H9 (cell line): Measurements from ENCODE around the gene TAPBPL. TPM values are rescaled to one million over a fixed set of nuclear protein-coding genes. Genes with fewer than 3 reads are reported as not detected.

Experiments
- DNase-seq: peaks from one replicate; pipeline ENCODE4 v3.0.0-alpha.2; 2017
- H2AFZ ChIP-seq: one replicate; pipeline ENCODE4 v1.6.1; 2013; ENCODE audit warnings: mild to moderate bottlenecking, low read length, control low read depth, moderate library complexity
- H2AK5ac ChIP-seq: 2 replicates; pipeline ENCODE4 v1.6.1; 2013; ENCODE audit warnings: low read length, control low read depth, mixed read lengths; ENCODE audit not compliant: insufficient read length
- H2BK120ac ChIP-seq: one replicate; pipeline ENCODE4 v1.6.1; 2013; ENCODE audit warnings: low read depth, mild to moderate bottlenecking, low read length, control low read depth, inconsistent platforms; ENCODE audit not compliant: poor library complexity, severe bottlenecking
- H2BK12ac ChIP-seq: 2 replicates; pipeline ENCODE4 v1.6.1; 2013; ENCODE audit warnings: low read length, control low read depth, mixed read lengths, low read depth; ENCODE audit not compliant: insufficient read length
- H2BK15ac ChIP-seq: 2 replicates; pipeline ENCODE4 v1.6.1; 2013; ENCODE audit warnings: low read depth, low read length, control low read depth
- H2BK20ac ChIP-seq: one replicate; pipeline ENCODE4 v1.6.1; 2013; ENCODE audit warnings: low read depth, mild to moderate bottlenecking, low read length, control low read depth, inconsistent platforms; ENCODE audit not compliant: poor library complexity, severe bottlenecking
- H2BK5ac ChIP-seq: 2 replicates; pipeline ENCODE4 v1.6.1; 2013; ENCODE audit warnings: low read length, control low read depth, mixed read lengths; ENCODE audit not compliant: insufficient read length
- H3K14ac ChIP-seq: 2 replicates; pipeline ENCODE4 v1.6.1; 2013; ENCODE audit warnings: low read length, control low read depth; ENCODE audit not compliant: insufficient read depth
- H3K18ac ChIP-seq: 2 replicates; pipeline ENCODE4 v1.6.1; 2013; ENCODE audit warnings: low read depth, mild to moderate bottlenecking, mixed read lengths, low read length, control low read depth; ENCODE audit not compliant: insufficient read length
- H3K23ac ChIP-seq: 2 replicates; pipeline ENCODE4 v1.6.1; 2013; ENCODE audit warnings: low read length, control low read depth, mixed read lengths, low read depth; ENCODE audit not compliant: insufficient read length
- H3K23me2 ChIP-seq: 2 replicates; pipeline ENCODE4 v1.6.1; 2013; ENCODE audit warnings: low read depth, mild to moderate bottlenecking, mixed read lengths, low read length, control low read depth; ENCODE audit not compliant: insufficient read length, poor library complexity, severe bottlenecking
- H3K27ac ChIP-seq: 2 replicates; pipeline ENCODE4 v1.5.1; 2013; ENCODE audit warnings: low read length, control low read depth, mixed read lengths, low read depth; ENCODE audit not compliant: insufficient read length
- H3K27me3 ChIP-seq: 2 replicates; pipeline ENCODE4 v1.6.1; 2013; ENCODE audit warnings: low read length, control low read depth, inconsistent platforms; ENCODE audit not compliant: insufficient read depth
- H3K4ac ChIP-seq: 2 replicates; pipeline ENCODE4 v1.6.1; 2013; ENCODE audit warnings: low read depth, mild to moderate bottlenecking, control low read depth, inconsistent platforms, low read length, moderate library complexity
- H3K4me1 ChIP-seq: 2 replicates; pipeline ENCODE4 v1.6.1; 2013; ENCODE audit warnings: low read length, control low read depth, inconsistent platforms; ENCODE audit not compliant: insufficient read depth
- H3K4me2 ChIP-seq: 2 replicates; pipeline ENCODE4 v1.6.1; 2013; ENCODE audit warnings: low read length, control low read depth, mixed read lengths; ENCODE audit not compliant: insufficient read length, insufficient read depth
- H3K56ac ChIP-seq: 2 replicates; pipeline ENCODE4 v1.6.1; 2013; ENCODE audit warnings: low read depth, mild to moderate bottlenecking, mixed read lengths, low read length, control low read depth; ENCODE audit not compliant: insufficient read length
- H3K79me1 ChIP-seq: 2 replicates; pipeline ENCODE4 v1.6.1; 2013; ENCODE audit warnings: low read depth, mild to moderate bottlenecking, moderate library complexity, low read length, control low read depth, inconsistent platforms; ENCODE audit not compliant: insufficient read depth, poor library complexity, severe bottlenecking
- H3K79me2 ChIP-seq: 2 replicates; pipeline ENCODE4 v1.6.1; 2013; ENCODE audit warnings: low read length, control low read depth, inconsistent platforms; ENCODE audit not compliant: insufficient read depth
- H3K9ac ChIP-seq: 2 replicates; pipeline ENCODE4 v1.6.1; 2013; ENCODE audit warnings: low read length, control low read depth, mixed read lengths; ENCODE audit not compliant: insufficient read length; ENCODE audit errors: extremely low read depth
- H3K9me3 ChIP-seq: one replicate; pipeline ENCODE4 v1.6.1; 2013; ENCODE audit warnings: low read depth, low read length, inconsistent platforms; ENCODE audit not compliant: control insufficient read depth
- H3T11ph ChIP-seq: one replicate; pipeline ENCODE4 v1.6.1; 2013; ENCODE audit warnings: mild to moderate bottlenecking, low read length, control low read depth, inconsistent platforms
- H4K20me1 ChIP-seq: one replicate; pipeline ENCODE4 v1.6.1; 2013; ENCODE audit not compliant: control insufficient read depth, insufficient read length, insufficient read depth
- H4K5ac ChIP-seq: 2 replicates; pipeline ENCODE4 v1.6.1; 2013; ENCODE audit warnings: low read depth, mild to moderate bottlenecking, mixed read lengths, low read length, control low read depth; ENCODE audit not compliant: insufficient read length
- H4K8ac ChIP-seq: replicated peaks from 2 replicates; pipeline ENCODE4 v1.6.1; 2013; ENCODE audit warnings: low read length, control low read depth, mixed read lengths, low read depth; ENCODE audit not compliant: insufficient read length
- H4K91ac ChIP-seq: 2 replicates; pipeline ENCODE4 v1.6.1; 2013; ENCODE audit warnings: low read depth, mild to moderate bottlenecking, moderate library complexity, mixed read lengths, low read length, control low read depth; ENCODE audit not compliant: insufficient read length
- H3K27ac Mint-ChIP-seq, 3 experiments: 2 replicates in 2 of 3; 3 replicates in 1 of 3; pipeline ENCODE4 v1.8.0; 2020 to 2021; ENCODE audit warnings: mixed read lengths in 3 of 3, mild to moderate bottlenecking in 1 of 3, moderate library complexity in 1 of 3
- H3K27me3 Mint-ChIP-seq: 2 replicates; pipeline ENCODE4 v1.8.0; 2021; ENCODE audit warnings: low read depth, mild to moderate bottlenecking, moderate library complexity, mixed read lengths
- H3K36me3 Mint-ChIP-seq, 3 experiments: 2 replicates in 2 of 3; 3 replicates in 1 of 3; pipeline ENCODE4 v1.8.0; 2020 to 2021; ENCODE audit warnings: low read depth in 3 of 3, mixed read lengths in 3 of 3; ENCODE audit not compliant: insufficient read depth in 1 of 3
- H3K4me1 Mint-ChIP-seq, 2 experiments: 2 replicates each; pipeline ENCODE4 v1.8.0; 2020; ENCODE audit warnings: mixed read lengths in 2 of 2
- H3K4me3 Mint-ChIP-seq, 2 experiments: 2 replicates in 1 of 2; 3 replicates in 1 of 2; pipeline ENCODE4 v1.8.0; 2020 to 2021; ENCODE audit warnings: mild to moderate bottlenecking in 2 of 2, mixed read lengths in 2 of 2, moderate library complexity in 1 of 2
- H3K9me3 Mint-ChIP-seq, 2 experiments: 2 replicates in 1 of 2; 3 replicates in 1 of 2; pipeline ENCODE4 v1.8.0; 2020; ENCODE audit warnings: mild to moderate bottlenecking in 2 of 2, mixed read lengths in 2 of 2, moderate library complexity in 1 of 2
- CTCF ChIP-seq: fragments of 200-600 bp; sonication (generic); conservative IDR thresholded peaks from 3 replicates; pipeline ENCODE4 v1.8.0; 2021; ENCODE audit warnings: antibody characterized with exemption, mild to moderate bottlenecking
- WGBS: extraction: QIAGEN DNeasy Blood & Tissue Kit; methylation state at CpG from one replicate; pipeline ENCODE4 v1.1.7; 2013; ENCODE audit warnings: missing lambda C conversion rate, low lambda C conversion rate, mixed read lengths; ENCODE audit not compliant: insufficient read length; ENCODE audit errors: extremely low coverage; 5-methylcytosine and 5-hydroxymethylcytosine counted together
- total RNA-seq: library from RNA; stranded (reverse); gene quantifications from 2 replicates; pipeline ENCODE4 v1.2.1, GENCODE V29; 2021

The TAPBPL gene
- total RNA-seq, 1 experiment from 2014 or later: 1.4 TPM

DNA sequence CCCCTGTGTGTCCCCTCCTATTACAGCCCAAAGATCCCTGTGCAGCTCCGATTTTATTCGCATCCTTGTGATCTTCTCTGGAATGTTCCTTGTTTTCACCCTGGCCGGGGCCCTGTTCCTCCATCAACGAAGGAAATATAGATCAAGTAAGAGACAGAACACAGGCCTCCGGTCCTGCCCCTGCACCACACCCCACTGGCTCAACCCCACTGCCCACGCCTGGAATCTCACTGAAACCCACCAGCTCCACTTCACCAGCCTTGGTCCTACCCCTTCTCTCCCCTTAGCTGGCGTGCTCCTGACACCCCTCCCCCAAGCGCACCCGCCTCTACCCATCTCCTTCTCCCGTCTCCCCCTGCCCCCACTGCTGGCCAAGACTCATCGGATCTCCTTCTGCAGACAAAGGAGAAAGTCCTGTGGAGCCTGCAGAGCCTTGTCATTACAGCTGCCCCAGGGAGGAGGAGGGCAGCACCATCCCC lies 934 bp upstream of the TAPBPL start:
- TF ChIP-seq CTCF: no peak
- no peak overlapping the region for H2BK12ac ChIP-seq

More for the DNA sequence above, 934 bp upstream of the TAPBPL start:
- H4K5ac ChIP-seq: no peak overlapping the region
- WGBS: no CpG with 5 or more reads among the region's 11 CpGs
- no peak overlapping the region for H2BK5ac ChIP-seq
- no peaks in the 10 kb centered on the region for H4K20me1 ChIP-seq
- peaks cover 3% of the 10 kb centered on the region for H3K23me2 ChIP-seq
- H2AK5ac ChIP-seq: no peak overlapping the region
- H4K91ac ChIP-seq: peak overlapping the region; percentile 21
- no peak overlapping the region for H3K23ac ChIP-seq
- H3K56ac ChIP-seq: no peak overlapping the region
- H3K79me2 ChIP-seq: no peaks in the 10 kb centered on the region
- H3K4ac ChIP-seq: no peak overlapping the region
- H3T11ph ChIP-seq: no peak overlapping the region
- H3K4me1 ChIP-seq: peaks cover 11% of the 10 kb centered on the region; the same call in 1 of the 2 replicates
- no peak overlapping the region for H2AFZ ChIP-seq
- peak overlapping the region; percentile 64 for H3K18ac ChIP-seq
- H2BK15ac ChIP-seq: no peak overlapping the region
- peak overlapping the region; percentile 26; the same call in 1 of the 2 replicates for H3K14ac ChIP-seq
- H3K79me1 ChIP-seq: no peaks in the 10 kb centered on the region
- H3K27me3 Mint-ChIP-seq: no peaks in the 10 kb centered on the region; the same call in none of the 2 replicates
- no peaks in the 10 kb centered on the region for H3K27me3 ChIP-seq
- DNase-seq: peak; percentile 69
- peak overlapping the region; percentile 7 for H3K27ac ChIP-seq
- H3K9me3 Mint-ChIP-seq: no peaks in the 10 kb centered on the region
- no peak overlapping the region for H3K9ac ChIP-seq
- H3K4me3 Mint-ChIP-seq: peak overlapping the region; percentile 55 to 73
- H2BK120ac ChIP-seq: peak overlapping the region; percentile 14
- H3K36me3 Mint-ChIP-seq: peaks cover 2 to 7% (median 5%) of the 10 kb centered on the region in 3 experiments; a peak in 6 of 7 replicates
- peaks cover 40 to 46% of the 10 kb centered on the region in 2 experiments for H3K4me1 Mint-ChIP-seq
- no peak overlapping the region for H4K8ac ChIP-seq
- H2BK20ac ChIP-seq: no peak overlapping the region
- peak overlapping the region; percentile 95 to 99 (median 99) for H3K27ac Mint-ChIP-seq
- peak overlapping the region; percentile 17 for H3K4me2 ChIP-seq
- H3K9me3 ChIP-seq: no peaks in the 10 kb centered on the region
